HUES6 (cell line): ENCODE results near the gene GIPC2.

Experiments
- H3K27ac ChIP-seq: 2 replicates; pipeline ENCODE4 v1.7.0; 2013; ENCODE audit warnings: low read depth, mild to moderate bottlenecking, low read length, inconsistent platforms
- H3K27me3 ChIP-seq: 2 replicates; pipeline ENCODE4 v1.6.1; 2013; ENCODE audit warnings: low read length; ENCODE audit not compliant: control insufficient read depth, insufficient read depth
- H3K36me3 ChIP-seq: 2 replicates; pipeline ENCODE4 v1.6.1; 2013; ENCODE audit warnings: low read length; ENCODE audit not compliant: control insufficient read depth, insufficient read depth
- H3K4me1 ChIP-seq: 2 replicates; pipeline ENCODE4 v1.6.1; 2013; ENCODE audit warnings: low read length; ENCODE audit not compliant: control insufficient read depth, insufficient read depth
- H3K4me3 ChIP-seq: 2 replicates; pipeline ENCODE4 v1.5.1; 2013; ENCODE audit warnings: low read depth, low read length
- H3K9ac ChIP-seq: one replicate; pipeline ENCODE4 v1.6.1; 2013; ENCODE audit warnings: mild to moderate bottlenecking, low read length
- H3K9me3 ChIP-seq: 2 replicates; pipeline ENCODE4 v1.6.1; 2013; ENCODE audit warnings: low read depth, low read length; ENCODE audit not compliant: control insufficient read depth, insufficient read depth

The GIPC2 gene

DNA sequence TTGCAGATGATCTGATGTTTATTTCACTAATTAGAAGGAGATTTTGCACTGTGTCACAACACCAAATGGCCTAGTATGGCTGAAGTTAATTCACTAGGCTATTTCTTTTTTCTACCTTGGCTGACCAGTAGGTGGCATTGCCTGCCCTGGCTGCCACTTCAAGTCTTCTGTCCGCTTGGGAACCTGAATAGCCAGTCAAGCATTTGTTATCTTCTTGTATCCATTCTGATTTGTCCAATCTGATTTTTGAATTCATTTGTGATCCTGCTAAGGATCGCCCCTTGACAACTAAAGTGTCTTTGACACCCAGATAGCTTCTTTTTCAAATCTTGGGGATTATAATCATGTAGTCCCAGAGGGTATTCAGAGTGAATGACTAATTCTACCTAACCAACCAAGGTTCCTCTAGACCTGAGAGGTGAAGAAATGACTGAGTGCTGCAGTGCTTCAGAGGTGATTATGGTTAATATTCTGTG lies 99.4 kb downstream of the GIPC2 start:
- Histone ChIP-seq H3K4me1 (no peaks in the 10 kb centered on the region), H3K9me3 (no peaks in the 10 kb centered on the region), H3K36me3 (no peaks in the 10 kb centered on the region), H3K4me3 (no peak overlapping the region), H3K9ac (no peak overlapping the region), H3K27ac (no peak overlapping the region), H3K27me3 (peaks cover 31% of the 10 kb centered on the region)

GRCh38 chr1:78146205-78146771 lies 100.5 kb downstream of the GIPC2 start:
- Histone ChIP-seq H3K27me3 (peaks cover 30% of the 10 kb centered on the region), H3K9ac (no peak overlapping the region), H3K9me3 (no peaks in the 10 kb centered on the region), H3K27ac (no peak overlapping the region), H3K4me3 (no peak overlapping the region), H3K4me1 (no peaks in the 10 kb centered on the region), H3K36me3 (no peaks in the 10 kb centered on the region)

- no peak overlapping the region for H3K9ac ChIP-seq
- no peak overlapping the region for H3K4me3 ChIP-seq
- H3K27ac ChIP-seq = no peak overlapping the region
- H3K9me3 ChIP-seq = no peaks in the 10 kb centered on the region
- H3K27me3 ChIP-seq = peaks cover 28% of the 10 kb centered on the region
- no peaks in the 10 kb centered on the region for H3K36me3 ChIP-seq
- H3K4me1 ChIP-seq = no peaks in the 10 kb centered on the region
Measured at GRCh38 chr1:78147031-78147430, 101.3 kb downstream of the GIPC2 start.

DNA sequence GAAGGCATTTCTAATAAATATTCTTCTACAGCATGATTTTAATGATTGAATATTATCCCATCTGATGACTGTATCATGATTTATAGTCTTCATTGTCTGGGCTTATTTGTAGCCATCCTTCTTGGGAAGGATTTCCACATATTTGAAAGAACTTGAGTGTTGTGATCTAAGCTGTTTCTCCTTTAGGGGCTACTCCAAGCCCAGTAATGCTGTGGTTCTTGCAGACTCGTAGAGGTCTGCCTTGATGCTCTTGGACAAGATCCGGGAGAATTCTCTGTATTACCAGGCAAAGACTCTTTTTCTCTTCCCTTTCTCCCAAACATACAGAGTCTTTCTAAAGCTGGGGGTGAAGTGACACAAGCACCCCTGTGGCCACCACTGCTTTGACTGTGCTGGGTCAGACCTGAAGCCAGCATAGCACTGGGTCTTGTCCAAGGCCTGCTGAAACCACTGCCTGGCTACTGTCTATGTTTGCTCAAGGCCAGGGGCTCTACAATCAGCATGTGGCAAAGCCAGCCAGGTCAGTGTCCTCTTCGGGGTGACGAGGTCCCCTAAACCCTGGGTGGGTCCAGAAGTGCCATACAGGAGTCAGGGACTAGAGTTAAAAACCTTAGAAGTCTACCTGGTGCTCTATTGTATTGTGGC lies 107.4 kb downstream of the GIPC2 start:
- Histone ChIP-seq H3K27ac (no peak overlapping the region), H3K4me1 (no peaks in the 10 kb centered on the region; the same call in 1 of the 2 replicates), H3K4me3 (no peak overlapping the region), H3K9ac (no peak overlapping the region), H3K9me3 (no peaks in the 10 kb centered on the region), H3K36me3 (no peaks in the 10 kb centered on the region), H3K27me3 (no peaks in the 10 kb centered on the region; the same call in 1 of the 2 replicates)

DNA sequence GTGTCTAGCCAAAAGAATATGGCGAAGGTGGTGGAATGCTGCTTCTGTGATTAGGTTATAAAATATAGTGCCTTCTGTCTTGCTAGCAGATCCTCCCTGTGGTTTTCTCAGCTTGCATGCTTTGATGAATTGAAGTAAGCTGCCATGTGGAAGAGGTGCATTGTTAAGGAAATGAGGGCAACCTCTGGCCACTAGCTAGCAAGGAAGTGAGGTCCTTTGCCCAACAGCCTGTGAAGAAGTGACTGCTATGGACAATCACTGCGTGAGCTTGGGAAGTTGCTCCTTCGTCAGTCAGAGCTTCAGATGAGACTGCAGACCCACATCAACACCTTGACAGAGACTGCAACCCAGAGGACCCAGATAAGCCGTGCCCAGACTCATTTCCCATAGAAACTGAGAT lies 109.4 kb downstream of the GIPC2 start:
- H3K4me1 ChIP-seq = no peaks in the 10 kb centered on the region; the same call in 1 of the 2 replicates
- H3K36me3 ChIP-seq = no peaks in the 10 kb centered on the region
- H3K4me3 ChIP-seq = no peak overlapping the region
- no peaks in the 10 kb centered on the region for H3K9me3 ChIP-seq
- H3K27me3 ChIP-seq = no peaks in the 10 kb centered on the region
- H3K9ac ChIP-seq = no peak overlapping the region
- no peak overlapping the region for H3K27ac ChIP-seq

DNA sequence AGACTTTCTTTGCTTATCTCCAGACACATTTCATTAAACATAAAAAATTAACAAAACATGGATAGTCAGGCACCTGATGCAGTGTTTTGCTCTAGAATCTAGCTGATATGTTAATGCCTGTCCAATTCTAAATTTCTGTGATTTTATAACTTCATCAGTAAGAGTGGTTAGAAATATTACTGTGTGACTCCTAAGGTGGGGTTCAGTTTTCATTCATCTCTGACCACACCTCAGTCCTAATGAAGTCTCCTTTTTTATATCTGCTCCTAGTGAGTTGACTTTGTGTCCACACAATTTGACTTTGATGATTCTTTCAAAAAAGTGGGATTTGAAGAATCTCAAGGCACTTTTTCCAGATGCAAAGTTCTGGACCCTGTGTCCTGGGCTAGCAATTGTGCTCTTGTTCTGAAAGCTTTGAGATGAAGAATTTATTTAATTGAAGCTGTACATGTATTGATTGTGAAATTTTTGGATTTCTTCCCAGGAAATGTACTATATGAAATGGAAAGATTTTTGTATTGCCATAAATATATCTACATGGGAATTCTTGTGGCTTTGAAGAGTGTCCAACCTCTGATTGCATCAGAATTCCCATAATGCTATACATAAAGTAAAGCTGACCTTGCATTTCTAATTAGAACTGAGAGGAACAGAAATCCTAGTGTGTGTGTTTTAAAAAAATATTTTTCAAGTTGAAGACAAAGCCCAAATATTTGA lies 111.2 kb downstream of the GIPC2 start:
- no peaks in the 10 kb centered on the region for H3K36me3 ChIP-seq
- no peak overlapping the region for H3K9ac ChIP-seq
- no peaks in the 10 kb centered on the region for H3K27me3 ChIP-seq
- no peaks in the 10 kb centered on the region; the same call in 1 of the 2 replicates for H3K4me1 ChIP-seq
- H3K9me3 ChIP-seq = no peaks in the 10 kb centered on the region
- H3K27ac ChIP-seq = no peak overlapping the region
- no peak overlapping the region for H3K4me3 ChIP-seq

GRCh38 chr1:78165816-78166215 lies 120.0 kb downstream of the GIPC2 start:
- no peaks in the 10 kb centered on the region for H3K4me1 ChIP-seq
- H3K4me3 ChIP-seq = no peak overlapping the region

DNA sequence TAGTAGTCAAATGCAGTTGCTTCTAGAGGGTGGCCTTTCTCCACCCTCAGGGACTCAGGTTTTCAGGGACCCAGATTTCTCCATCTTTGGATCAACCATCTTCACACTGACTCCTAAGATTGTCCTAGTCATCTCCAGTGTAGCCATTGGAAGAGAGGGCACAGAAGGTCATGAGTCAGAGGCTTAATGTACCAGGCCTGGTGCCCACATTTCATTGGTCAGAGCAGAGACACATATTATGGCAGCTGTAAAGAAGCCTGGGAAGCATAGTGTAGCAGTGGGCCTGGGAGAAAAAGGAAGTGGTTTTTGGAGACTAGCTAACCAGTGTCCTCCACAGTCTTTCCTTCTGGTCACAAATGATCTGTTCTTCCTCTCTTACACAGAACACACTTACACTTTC lies 122.5 kb downstream of the GIPC2 start:
- no peak overlapping the region for H3K4me3 ChIP-seq
- H3K36me3 ChIP-seq = no peaks in the 10 kb centered on the region
- H3K9ac ChIP-seq = no peak overlapping the region
- H3K27ac ChIP-seq = no peak overlapping the region
- H3K9me3 ChIP-seq = no peaks in the 10 kb centered on the region
- H3K27me3 ChIP-seq = peaks cover 9% of the 10 kb centered on the region; the same call in 1 of the 2 replicates
- H3K4me1 ChIP-seq = no peaks in the 10 kb centered on the region

More at GRCh38 chr1:78165816-78166215, 120.0 kb downstream of the GIPC2 start:
- no peak overlapping the region for H3K9ac ChIP-seq
- H3K27ac ChIP-seq = no peak overlapping the region
- H3K9me3 ChIP-seq = no peaks in the 10 kb centered on the region
- peaks cover 9% of the 10 kb centered on the region; the same call in 1 of the 2 replicates for H3K27me3 ChIP-seq
- H3K36me3 ChIP-seq = no peaks in the 10 kb centered on the region

- Histone ChIP-seq H3K4me3 (no peak overlapping the region), H3K27me3 (peaks cover 9% of the 10 kb centered on the region; the same call in 1 of the 2 replicates), H3K27ac (no peak overlapping the region), H3K9me3 (no peaks in the 10 kb centered on the region), H3K4me1 (no peaks in the 10 kb centered on the region), H3K36me3 (no peaks in the 10 kb centered on the region), H3K9ac (no peak overlapping the region)
Measured at GRCh38 chr1:78170859-78171258, 125.1 kb downstream of the GIPC2 start.

DNA sequence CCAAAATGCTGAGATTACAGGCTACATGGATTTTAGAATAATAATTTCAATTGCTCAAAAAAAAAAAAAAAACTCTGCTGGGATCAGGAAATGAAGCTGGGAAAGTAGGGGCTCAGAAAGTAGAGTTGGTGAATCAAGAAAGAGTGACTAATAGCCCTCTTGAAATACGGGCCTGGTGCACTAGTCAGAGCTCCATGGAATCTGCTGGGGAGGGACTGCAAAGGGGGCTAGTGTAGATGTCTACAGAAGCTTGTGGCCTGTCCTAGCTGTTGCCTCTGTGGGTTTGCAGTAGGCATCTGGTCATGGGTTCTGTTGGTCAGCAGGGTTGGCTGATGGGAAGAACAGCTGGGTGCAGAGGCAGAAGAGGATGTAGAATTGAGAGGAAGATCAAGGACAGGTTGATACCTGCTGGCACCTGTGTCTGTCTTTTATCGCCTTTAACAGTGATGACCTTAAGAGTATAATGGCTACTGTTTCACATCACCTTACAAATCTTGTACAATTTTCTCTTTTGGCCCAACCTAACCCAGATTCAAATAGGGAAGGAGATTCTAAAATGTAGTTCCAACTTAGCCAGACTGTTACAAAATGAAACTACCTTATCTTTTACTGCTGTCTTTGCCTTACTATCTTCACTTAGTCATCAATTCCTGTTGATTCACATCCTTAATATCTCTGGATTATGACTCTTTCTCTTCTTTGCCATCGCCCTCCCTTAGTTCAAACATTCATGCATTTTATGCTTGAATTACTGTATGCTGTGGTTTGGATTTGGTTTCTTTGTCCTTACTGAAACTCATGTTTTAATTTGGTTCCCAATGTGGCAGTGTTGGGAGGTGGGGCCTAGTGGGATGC lies 126.2 kb downstream of the GIPC2 start:
- Histone ChIP-seq H3K4me3 (no peak overlapping the region), H3K36me3 (no peaks in the 10 kb centered on the region), H3K27me3 (peaks cover 4% of the 10 kb centered on the region; the same call in 1 of the 2 replicates), H3K4me1 (no peaks in the 10 kb centered on the region), H3K9ac (no peak overlapping the region), H3K27ac (no peak overlapping the region), H3K9me3 (no peaks in the 10 kb centered on the region)
